Nephron (organoid): ENCODE data around the gene CAST.
"Not testable (repeated sequence)": the region's sequence is repeated elsewhere in the genome, so short reads cannot be mapped to it uniquely, and the experiment has no call there.

Source experiments
- H3K27ac Mint-ChIP-seq, 3 experiments: 2 replicates each; pipeline ENCODE4 v1.8.0; 2020; ENCODE audit warnings: mixed read lengths in 3 of 3, mild to moderate bottlenecking in 2 of 3, moderate library complexity in 1 of 3
- H3K27me3 Mint-ChIP-seq: 2 replicates; pipeline ENCODE4 v1.8.0; 2021; ENCODE audit warnings: low read depth, mild to moderate bottlenecking, moderate library complexity, mixed read lengths
- H3K36me3 Mint-ChIP-seq: 2 replicates; pipeline ENCODE4 v1.8.0; 2020; ENCODE audit warnings: low read depth, mixed read lengths
- H3K4me1 Mint-ChIP-seq: 2 replicates; pipeline ENCODE4 v1.8.0; 2020; ENCODE audit warnings: mixed read lengths
- H3K4me3 Mint-ChIP-seq, 3 experiments: 2 replicates each; pipeline ENCODE4 v1.8.0; 2020; ENCODE audit warnings: mild to moderate bottlenecking in 3 of 3, mixed read lengths in 3 of 3, moderate library complexity in 2 of 3
- H3K9me3 Mint-ChIP-seq: 2 replicates; pipeline ENCODE4 v1.8.0; 2020; ENCODE audit warnings: mixed read lengths
- TF ChIP-seq, protein P1 (sequence below), 3 experiments: fragments of 200-600 bp; sonication (generic); IDR thresholded peaks; one replicate each; pipeline ENCODE4 v1.5.0; 2021; ENCODE audit warnings: antibody characterized with exemption in 3 of 3; ENCODE audit not compliant: unreplicated experiment in 3 of 3

CAST gene

GRCh38 chr5:96795626-96796025, 133.4 kb downstream of the CAST start:
- TF ChIP-seq, protein P1, sequence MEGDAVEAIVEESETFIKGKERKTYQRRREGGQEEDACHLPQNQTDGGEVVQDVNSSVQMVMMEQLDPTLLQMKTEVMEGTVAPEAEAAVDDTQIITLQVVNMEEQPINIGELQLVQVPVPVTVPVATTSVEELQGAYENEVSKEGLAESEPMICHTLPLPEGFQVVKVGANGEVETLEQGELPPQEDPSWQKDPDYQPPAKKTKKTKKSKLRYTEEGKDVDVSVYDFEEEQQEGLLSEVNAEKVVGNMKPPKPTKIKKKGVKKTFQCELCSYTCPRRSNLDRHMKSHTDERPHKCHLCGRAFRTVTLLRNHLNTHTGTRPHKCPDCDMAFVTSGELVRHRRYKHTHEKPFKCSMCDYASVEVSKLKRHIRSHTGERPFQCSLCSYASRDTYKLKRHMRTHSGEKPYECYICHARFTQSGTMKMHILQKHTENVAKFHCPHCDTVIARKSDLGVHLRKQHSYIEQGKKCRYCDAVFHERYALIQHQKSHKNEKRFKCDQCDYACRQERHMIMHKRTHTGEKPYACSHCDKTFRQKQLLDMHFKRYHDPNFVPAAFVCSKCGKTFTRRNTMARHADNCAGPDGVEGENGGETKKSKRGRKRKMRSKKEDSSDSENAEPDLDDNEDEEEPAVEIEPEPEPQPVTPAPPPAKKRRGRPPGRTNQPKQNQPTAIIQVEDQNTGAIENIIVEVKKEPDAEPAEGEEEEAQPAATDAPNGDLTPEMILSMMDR (IDR thresholded peaks at IDR 0.05; ENCODE audit: unreplicated experiment in 3 of 3), result no peak
- Mint-ChIP-seq H3K9me3 (peaks cover 7% of the 10 kb centered on the region), H3K4me3 (no peak overlapping the region), H3K36me3 (peaks cover 69% of the 10 kb centered on the region), H3K27ac (no peak overlapping the region), H3K4me1 (no peaks in the 10 kb centered on the region), H3K27me3 (no peaks in the 10 kb centered on the region)

- peaks cover 67% of the 10 kb centered on the region for H3K36me3 Mint-ChIP-seq
- H3K4me1 Mint-ChIP-seq, result no peaks in the 10 kb centered on the region
- no peaks in the 10 kb centered on the region for H3K27me3 Mint-ChIP-seq
- no peak overlapping the region for H3K27ac Mint-ChIP-seq
- peaks cover 7% of the 10 kb centered on the region for H3K9me3 Mint-ChIP-seq
- TF ChIP-seq, protein P1 (IDR thresholded peaks at IDR 0.05; ENCODE audit: unreplicated experiment in 3 of 3), result no peak
- no peak overlapping the region for H3K4me3 Mint-ChIP-seq
Measured at GRCh38 chr5:96796434-96796833, 134.3 kb downstream of the CAST start.

GRCh38 chr5:96801718-96802117, 139.5 kb downstream of the CAST start:
- not testable (repeated sequence) for H3K27ac Mint-ChIP-seq, H3K4me3 Mint-ChIP-seq
- peaks cover 32% of the 10 kb centered on the region for H3K36me3 Mint-ChIP-seq

GRCh38 chr5:96807075-96807654, 145.0 kb downstream of the CAST start:
- H3K36me3 Mint-ChIP-seq, result no peaks in the 10 kb centered on the region
- H3K27ac Mint-ChIP-seq, result peak overlapping the region; percentile 99 to 100 (median 99)
- peaks cover 33% of the 10 kb centered on the region for H3K4me1 Mint-ChIP-seq
- peak overlapping the region; percentile 94 to 99 (median 96) for H3K4me3 Mint-ChIP-seq
- H3K27me3 Mint-ChIP-seq, result peaks cover 4% of the 10 kb centered on the region
- TF ChIP-seq, protein P1 (IDR thresholded peaks at IDR 0.05; ENCODE audit: unreplicated experiment in 3 of 3), result no peak
- H3K9me3 Mint-ChIP-seq, result no peaks in the 10 kb centered on the region

More at GRCh38 chr5:96801718-96802117, 139.5 kb downstream of the CAST start:
- not testable (repeated sequence) for H3K9me3 Mint-ChIP-seq, H3K27me3 Mint-ChIP-seq
- peaks cover 16% of the 10 kb centered on the region for H3K4me1 Mint-ChIP-seq

DNA sequence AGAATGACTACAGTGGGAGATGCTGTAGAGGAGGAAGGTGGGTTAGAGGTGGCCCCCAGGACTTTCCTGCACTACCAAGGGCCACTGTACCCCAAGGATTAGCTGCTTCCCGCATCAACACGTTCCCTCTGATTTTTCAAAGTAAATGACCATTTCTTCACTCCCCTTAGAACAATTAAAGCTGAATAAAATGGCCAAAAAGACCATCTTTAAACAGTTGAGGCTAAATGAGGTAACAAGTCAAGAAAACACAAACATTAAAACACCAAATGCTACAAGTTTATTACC, 146.3 kb downstream of the CAST start:
- peaks cover 33% of the 10 kb centered on the region for H3K4me1 Mint-ChIP-seq
- no peaks in the 10 kb centered on the region for H3K9me3 Mint-ChIP-seq
- H3K27me3 Mint-ChIP-seq, result peaks cover 2% of the 10 kb centered on the region
- TF ChIP-seq, protein P1 (IDR thresholded peaks at IDR 0.05; ENCODE audit: unreplicated experiment in 3 of 3), result no peak
- H3K27ac Mint-ChIP-seq, result peak overlapping the region; percentile 99 to 100 (median 99)
- no peaks in the 10 kb centered on the region for H3K36me3 Mint-ChIP-seq
- H3K4me3 Mint-ChIP-seq, result peak overlapping the region; percentile 94 to 99 (median 99)

DNA sequence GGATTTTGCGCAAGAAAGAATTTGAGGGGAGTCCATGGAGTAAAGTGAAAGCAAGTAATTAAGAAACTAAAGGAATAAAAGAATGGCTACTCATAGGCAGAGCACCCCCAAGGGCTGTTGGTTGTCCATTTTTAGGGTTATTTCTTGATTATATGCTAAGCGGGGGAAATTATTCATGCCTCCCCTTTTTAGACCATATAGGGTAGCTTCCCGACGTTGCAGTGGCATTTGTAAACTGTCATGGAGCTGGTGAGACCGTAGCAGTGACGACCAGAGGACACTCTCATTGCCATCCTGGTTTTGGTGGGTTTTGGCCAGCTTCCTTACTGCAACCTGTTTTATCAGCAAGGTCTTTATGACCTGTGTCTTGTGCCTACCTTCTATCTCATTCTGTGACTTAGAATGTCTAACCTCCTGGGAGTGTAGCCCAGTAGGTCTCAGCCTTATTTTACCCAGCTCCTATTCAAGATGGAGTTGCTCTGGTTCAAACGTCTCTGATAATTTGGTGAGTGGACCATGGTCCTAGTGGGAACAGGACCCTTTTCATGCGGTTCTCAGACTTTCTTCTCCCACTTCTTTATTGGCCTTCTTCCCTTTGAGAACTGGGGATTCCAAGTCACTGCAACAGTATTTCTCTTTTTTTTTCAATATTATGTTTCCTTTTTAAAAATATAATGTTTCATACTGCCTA, 146.8 kb downstream of the CAST start:
- Mint-ChIP-seq H3K36me3 (no peaks in the 10 kb centered on the region), H3K27me3 (peaks cover under 1% of the 10 kb centered on the region), H3K4me3 (peak overlapping the region; percentile 94 to 99 (median 99)), H3K9me3 (no peaks in the 10 kb centered on the region), H3K27ac (peak overlapping the region; percentile 99 to 100 (median 99)), H3K4me1 (peaks cover 33% of the 10 kb centered on the region)
- TF ChIP-seq, protein P1 (IDR thresholded peaks at IDR 0.05; ENCODE audit: unreplicated experiment in 3 of 3), result no peak
